H1 (cell line): Measurements from ENCODE around the gene DNAJC21. TPM values are rescaled to one million over a fixed set of nuclear protein-coding genes. Genes with fewer than 3 reads are reported as not detected.

Experiments
- EP300 ChIP-seq, 2 experiments: IDR thresholded peaks; 1 replicate in 1 of 2; 2 replicates in 1 of 2; pipeline ENCODE4 v1.6.1; 2011 to 2012; ENCODE audit warnings: low read depth in 2 of 2, low read length in 2 of 2, mild to moderate bottlenecking in 2 of 2, borderline replicate concordance in 1 of 2, inconsistent platforms in 1 of 2, moderate library complexity in 1 of 2
- GABPA ChIP-seq: IDR thresholded peaks from 2 replicates; pipeline ENCODE4 v1.6.1; 2011; ENCODE audit warnings: mild to moderate bottlenecking, low read length, moderate library complexity, borderline replicate concordance; ENCODE audit not compliant: insufficient read depth
- GTF2F1 ChIP-seq: IDR thresholded peaks from 2 replicates; pipeline ENCODE4 v1.6.1; 2012; ENCODE audit warnings: low read depth, low read length, improper control_type of control experiment, borderline replicate concordance
- HDAC2 ChIP-seq, 2 experiments: fragments of 300-600 bp in 1 of 2; sonication (generic) in 1 of 2; IDR thresholded peaks; 2 replicates each; pipeline ENCODE4 v1.6.1; 2011 to 2012; ENCODE audit warnings: low read depth in 2 of 2, low read length in 2 of 2, mild to moderate bottlenecking in 2 of 2, moderate library complexity in 2 of 2, borderline replicate concordance in 1 of 2, inconsistent platforms in 1 of 2
- HDAC6 ChIP-seq: IDR thresholded peaks from one replicate; pipeline ENCODE4 v1.7.1; 2012; ENCODE audit warnings: low read depth, mild to moderate bottlenecking, inconsistent platforms, low read length, moderate library complexity
- JUND ChIP-seq: IDR thresholded peaks from 2 replicates; pipeline ENCODE4 v1.6.1; 2011; ENCODE audit warnings: mild to moderate bottlenecking, improper control_type of control experiment, low read length
- KDM4A ChIP-seq: IDR thresholded peaks from one replicate; pipeline ENCODE4 v1.7.1; 2012; ENCODE audit warnings: low read depth, mild to moderate bottlenecking, moderate library complexity, low read length, inconsistent platforms; ENCODE audit not compliant: severe bottlenecking
- KDM5A ChIP-seq: fragments of 200-600 bp; IDR thresholded peaks from 2 replicates; pipeline ENCODE4 v1.7.1; 2012; ENCODE audit warnings: mild to moderate bottlenecking, low read length, inconsistent platforms, mixed read lengths
- MAFK ChIP-seq: IDR thresholded peaks from 2 replicates; pipeline ENCODE4 v1.6.1; 2012; ENCODE audit warnings: low read depth, mild to moderate bottlenecking, improper control_type of control experiment, low read length
- POLR2A ChIP-seq, 2 experiments: IDR thresholded peaks; 1 replicate in 1 of 2; 2 replicates in 1 of 2; pipeline ENCODE4 v1.6.1; 2011; ENCODE audit warnings: low read depth in 2 of 2, low read length in 2 of 2, mild to moderate bottlenecking in 2 of 2; ENCODE audit errors: control extremely low read depth in 1 of 2
- POLR2AphosphoS5 ChIP-seq: IDR thresholded peaks from 2 replicates; pipeline ENCODE4 v1.6.1; 2011; ENCODE audit warnings: low read depth, low read length
- RAD21 ChIP-seq, 2 experiments: IDR thresholded peaks in 1 of 2; conservative IDR thresholded peaks in 1 of 2; 2 replicates each; pipeline ENCODE4 v1.6.1; 2011; ENCODE audit warnings: low read depth in 2 of 2, low read length in 2 of 2, improper control_type of control experiment in 1 of 2, inconsistent platforms in 1 of 2, mild to moderate bottlenecking in 1 of 2, moderate library complexity in 1 of 2
- SIN3A ChIP-seq, 2 experiments: IDR thresholded peaks in 1 of 2; conservative IDR thresholded peaks in 1 of 2; 2 replicates each; pipeline ENCODE4 v1.6.1; 2011 to 2012; ENCODE audit warnings: low read length in 2 of 2, improper control_type of control experiment in 1 of 2, low read depth in 1 of 2, mild to moderate bottlenecking in 1 of 2
- TAF1 ChIP-seq: IDR thresholded peaks from 2 replicates; pipeline ENCODE4 v1.6.1; 2011; ENCODE audit warnings: mild to moderate bottlenecking, low read depth, low read length
- TAF7 ChIP-seq: optimal IDR thresholded peaks from 2 replicates; pipeline ENCODE3; 2011; ENCODE audit warnings: low read depth, mild to moderate bottlenecking, inconsistent platforms, low read length, moderate library complexity, borderline replicate concordance
- ZNF274 ChIP-seq: IDR thresholded peaks from 2 replicates; pipeline ENCODE4 v1.7.0; 2012; ENCODE audit warnings: low read length, borderline replicate concordance; ENCODE audit errors: extremely low read depth
- polyA plus RNA-seq, 7 experiments: library from polyadenylated mRNA; depleted of rRNA in 3 of 7; stranded (reverse) in 5 of 7; unstranded in 2 of 7; fragments of >200 nt in 5 of 7; fragments of 200-250 nt in 2 of 7; gene quantifications; 1 replicate in 5 of 7; 2 replicates in 1 of 7; 4 replicates in 1 of 7; pipeline versions ENCODE4 v1.2.1 to v1.2.3, GENCODE V29; 2011 to 2013; ENCODE audit warnings: missing spikeins in 2 of 7, mixed read lengths in 2 of 7
- total RNA-seq: library from RNA; stranded (reverse); fragmentation: NEBNext Ultra II Directional; extraction: Animal tissue kit (Norgen Biotek cat#: 25700); gene quantifications from 2 replicates; pipeline ENCODE4 v1.2.1, GENCODE V29; 2021
- TF ChIP-seq, protein P1 (sequence below), 3 experiments: IDR thresholded peaks; 1 replicate in 2 of 3; 2 replicates in 1 of 3; pipeline versions ENCODE4 v1.5.1 to v1.6.1; 2011; ENCODE audit warnings: low read length in 3 of 3, mild to moderate bottlenecking in 3 of 3, inconsistent platforms in 2 of 3, low read depth in 1 of 3, moderate library complexity in 1 of 3; ENCODE audit not compliant: insufficient read depth in 1 of 3; ENCODE audit errors: control extremely low read depth in 1 of 3
- TF ChIP-seq, protein P2 (sequence below): IDR thresholded peaks from 2 replicates; pipeline ENCODE4 v1.6.1; 2012; ENCODE audit warnings: inconsistent platforms
- TF ChIP-seq, protein P3 (sequence below): IDR thresholded peaks from 2 replicates; pipeline ENCODE4 v1.6.1; 2011; ENCODE audit warnings: low read depth, mild to moderate bottlenecking, low read length; ENCODE audit not compliant: insufficient read depth

DNAJC21 gene
- total and polyA plus RNA-seq, 2 of the 8 experiments (the other 6 are each of a cell fraction or from before 2014, with no cell fraction given): 5.1 to 47.5 TPM

DNA sequence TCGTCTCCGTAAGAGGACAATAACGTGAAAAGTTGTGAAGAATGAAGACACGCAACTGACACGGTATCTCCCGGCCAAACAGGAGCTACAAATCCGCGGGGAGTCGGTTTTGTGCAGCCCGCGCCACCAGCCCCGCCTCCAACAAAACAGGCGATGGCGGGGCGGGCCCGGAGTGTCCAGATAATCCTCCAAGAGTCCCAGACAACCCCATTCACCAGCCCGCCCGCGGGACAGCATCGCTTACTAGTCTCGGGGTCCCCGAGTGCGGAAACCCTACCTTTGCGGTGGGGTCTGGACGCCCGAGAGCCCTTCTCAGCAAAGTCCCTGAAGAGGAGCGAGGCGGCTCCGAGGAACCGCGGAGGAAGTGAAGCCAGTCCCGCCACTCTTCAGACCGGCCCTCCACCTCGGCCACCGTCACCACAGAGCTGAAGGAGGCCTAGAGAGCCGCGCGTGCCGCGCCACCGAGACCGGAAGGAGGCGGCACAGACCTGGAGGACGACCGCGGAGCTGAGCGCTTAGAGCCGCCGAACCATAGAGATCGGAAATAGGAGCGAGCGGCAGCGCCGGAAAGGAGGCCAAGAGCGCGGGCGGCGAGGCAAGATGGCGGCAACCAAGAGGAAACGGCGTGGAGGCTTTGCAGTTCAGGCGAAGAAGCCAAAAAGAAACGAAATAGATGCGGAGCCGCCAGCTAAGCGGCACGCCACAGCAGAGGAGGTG, 14.1 kb upstream of the DNAJC21 start, which contains the start of the genes BRIX1 and RAD1 (continued):
- TF ChIP-seq, protein P1, sequence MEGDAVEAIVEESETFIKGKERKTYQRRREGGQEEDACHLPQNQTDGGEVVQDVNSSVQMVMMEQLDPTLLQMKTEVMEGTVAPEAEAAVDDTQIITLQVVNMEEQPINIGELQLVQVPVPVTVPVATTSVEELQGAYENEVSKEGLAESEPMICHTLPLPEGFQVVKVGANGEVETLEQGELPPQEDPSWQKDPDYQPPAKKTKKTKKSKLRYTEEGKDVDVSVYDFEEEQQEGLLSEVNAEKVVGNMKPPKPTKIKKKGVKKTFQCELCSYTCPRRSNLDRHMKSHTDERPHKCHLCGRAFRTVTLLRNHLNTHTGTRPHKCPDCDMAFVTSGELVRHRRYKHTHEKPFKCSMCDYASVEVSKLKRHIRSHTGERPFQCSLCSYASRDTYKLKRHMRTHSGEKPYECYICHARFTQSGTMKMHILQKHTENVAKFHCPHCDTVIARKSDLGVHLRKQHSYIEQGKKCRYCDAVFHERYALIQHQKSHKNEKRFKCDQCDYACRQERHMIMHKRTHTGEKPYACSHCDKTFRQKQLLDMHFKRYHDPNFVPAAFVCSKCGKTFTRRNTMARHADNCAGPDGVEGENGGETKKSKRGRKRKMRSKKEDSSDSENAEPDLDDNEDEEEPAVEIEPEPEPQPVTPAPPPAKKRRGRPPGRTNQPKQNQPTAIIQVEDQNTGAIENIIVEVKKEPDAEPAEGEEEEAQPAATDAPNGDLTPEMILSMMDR (IDR thresholded peaks at IDR 0.05; ENCODE audit: control extremely low read depth in 1 of 3, insufficient read depth in 1 of 3, low read depth in 1 of 3, low read length in 3 of 3): peak in 1 of 3 experiments; percentile 8; a peak in 1 of 4 replicates
- TF ChIP-seq POLR2AphosphoS5: peak; percentile 90
- TF ChIP-seq, protein P2, sequence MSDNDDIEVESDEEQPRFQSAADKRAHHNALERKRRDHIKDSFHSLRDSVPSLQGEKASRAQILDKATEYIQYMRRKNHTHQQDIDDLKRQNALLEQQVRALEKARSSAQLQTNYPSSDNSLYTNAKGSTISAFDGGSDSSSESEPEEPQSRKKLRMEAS: peak; percentile 64
- no peak for TF ChIP-seq JUND
- 0 out of 3 replicates have a peak, but pooled peaks of 1 of the 2 experiments have one; percentile 59 for TF ChIP-seq EP300 (IDR thresholded peaks at IDR 0.05; ENCODE audit: borderline replicate concordance in 1 of 2, low read depth in 2 of 2, low read length in 2 of 2)
- TF ChIP-seq, protein P3, sequence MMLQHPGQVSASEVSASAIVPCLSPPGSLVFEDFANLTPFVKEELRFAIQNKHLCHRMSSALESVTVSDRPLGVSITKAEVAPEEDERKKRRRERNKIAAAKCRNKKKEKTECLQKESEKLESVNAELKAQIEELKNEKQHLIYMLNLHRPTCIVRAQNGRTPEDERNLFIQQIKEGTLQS: no peak
- TF ChIP-seq ZNF274: no peak
- TF ChIP-seq HDAC6: no peak
- no peak for TF ChIP-seq MAFK
- peak; percentile 79; a peak in 3 of 4 replicates for TF ChIP-seq SIN3A (conservative IDR thresholded peaks at IDR 0.05 in 1 of 2, IDR thresholded peaks at IDR 0.05 in 1 of 2; ENCODE audit: low read depth in 1 of 2, low read length in 2 of 2)
- 0 out of 2 replicates have a peak, but pooled peaks have one; percentile 28 for TF ChIP-seq GTF2F1
- TF ChIP-seq HDAC2 (IDR thresholded peaks at IDR 0.05; ENCODE audit: borderline replicate concordance in 1 of 2, low read depth in 2 of 2, low read length in 2 of 2): 0 out of 4 replicates have a peak, but pooled peaks have one; percentile 3 to 78
- peak; percentile 98 for TF ChIP-seq TAF1
- peak; percentile 89 to 90 for TF ChIP-seq POLR2A (IDR thresholded peaks at IDR 0.05; ENCODE audit: control extremely low read depth in 1 of 2, low read depth in 2 of 2, low read length in 2 of 2)
- TF ChIP-seq RAD21 (IDR thresholded peaks at IDR 0.05 in 1 of 2, conservative IDR thresholded peaks at IDR 0.05 in 1 of 2; ENCODE audit: low read depth in 2 of 2, low read length in 2 of 2): 0 out of 4 replicates have a peak, but pooled peaks of 1 of the 2 experiments have one; percentile 7
- TF ChIP-seq KDM5A: peak; percentile 92
- peak; percentile 88 for TF ChIP-seq TAF7
- TF ChIP-seq KDM4A: peak; percentile 67
- peak; percentile 90 for TF ChIP-seq GABPA
